ENCODE measurements around the gene HTRA1.

The HTRA1 gene

GRCh38 chr10:122471531-122472177 is 10.3 kb downstream of the HTRA1 start:
- no peak overlapping the region for H3K9ac ChIP-seq (ENCODE audit: low read depth, low read length, poor library complexity, severe bottlenecking)
- no peak overlapping the region for H2AFZ ChIP-seq (ENCODE audit: low read length)
- no peaks in the 10 kb centered on the region for H3F3A ChIP-seq (ENCODE audit: low read depth)
- H3K4me1 ChIP-seq (ENCODE audit: insufficient read depth, low read length, poor library complexity, severe bottlenecking), result no peaks in the 10 kb centered on the region
- no peaks in the 10 kb centered on the region for H3K9me3 ChIP-seq (ENCODE audit: insufficient read depth, low read depth, low read length)
- no peaks in the 10 kb centered on the region for H3K9me2 ChIP-seq (replicated peaks; ENCODE audit: low read depth, low read length)
- H3K27me3 ChIP-seq (ENCODE audit: insufficient read depth, low read length, poor library complexity, severe bottlenecking), result no peaks in the 10 kb centered on the region
- H3K4me3 ChIP-seq (ENCODE audit: low read length, poor library complexity, severe bottlenecking), result no peak overlapping the region
- H3K36me3 ChIP-seq (ENCODE audit: insufficient read depth, low read length), result no peaks in the 10 kb centered on the region
- H3K79me2 ChIP-seq (ENCODE audit: insufficient read depth, low read length), result no peaks in the 10 kb centered on the region
- no peak for TF ChIP-seq CTCF (conservative IDR thresholded peaks at IDR 0.05; ENCODE audit: low read length)
- H3K4me2 ChIP-seq (ENCODE audit: low read depth, low read length, poor library complexity, severe bottlenecking), result no peak overlapping the region
- H4K20me1 ChIP-seq (ENCODE audit: insufficient read depth, low read length, poor library complexity, severe bottlenecking), result no peaks in the 10 kb centered on the region

- Histone ChIP-seq H3K4me2 (ENCODE audit: low read depth, low read length, poor library complexity, severe bottlenecking) (no peak overlapping the region), H3K27me3 (ENCODE audit: insufficient read depth, low read length, poor library complexity, severe bottlenecking) (no peaks in the 10 kb centered on the region), H2AFZ (ENCODE audit: low read length) (no peak overlapping the region), H3F3A (ENCODE audit: low read depth) (no peaks in the 10 kb centered on the region), H3K4me1 (ENCODE audit: insufficient read depth, low read length, poor library complexity, severe bottlenecking) (no peaks in the 10 kb centered on the region), H3K9me3 (ENCODE audit: insufficient read depth, low read depth, low read length) (no peaks in the 10 kb centered on the region), H4K20me1 (ENCODE audit: insufficient read depth, low read length, poor library complexity, severe bottlenecking) (no peaks in the 10 kb centered on the region), H3K4me3 (ENCODE audit: low read length, poor library complexity, severe bottlenecking) (no peak overlapping the region), H3K9me2 (replicated peaks; ENCODE audit: low read depth, low read length) (no peaks in the 10 kb centered on the region), H3K36me3 (ENCODE audit: insufficient read depth, low read length) (no peaks in the 10 kb centered on the region), H3K9ac (ENCODE audit: low read depth, low read length, poor library complexity, severe bottlenecking) (no peak overlapping the region), H3K79me2 (ENCODE audit: insufficient read depth, low read length) (no peaks in the 10 kb centered on the region)
- TF ChIP-seq CTCF (conservative IDR thresholded peaks at IDR 0.05; ENCODE audit: low read length) (no peak), EZH2phosphoT487 (IDR thresholded peaks at IDR 0.05; ENCODE audit: borderline replicate concordance) (no peak)
Measured at GRCh38 chr10:122473116-122473515, 11.8 kb downstream of the HTRA1 start.

GRCh38 chr10:122474131-122474818 is 12.9 kb downstream of the HTRA1 start:
- H3K79me2 ChIP-seq (ENCODE audit: insufficient read depth, low read length), result no peaks in the 10 kb centered on the region
- TF ChIP-seq CTCF (conservative IDR thresholded peaks at IDR 0.05; ENCODE audit: low read length) (no peak), EZH2phosphoT487 (IDR thresholded peaks at IDR 0.05; ENCODE audit: borderline replicate concordance) (no peak)
- no peaks in the 10 kb centered on the region for H3K27me3 ChIP-seq (ENCODE audit: insufficient read depth, low read length, poor library complexity, severe bottlenecking)
- no peak overlapping the region for H3K4me3 ChIP-seq (ENCODE audit: low read length, poor library complexity, severe bottlenecking)
- no peaks in the 10 kb centered on the region for H3K4me1 ChIP-seq (ENCODE audit: insufficient read depth, low read length, poor library complexity, severe bottlenecking)
- H3K36me3 ChIP-seq (ENCODE audit: insufficient read depth, low read length), result no peaks in the 10 kb centered on the region
- H3K9me3 ChIP-seq (ENCODE audit: insufficient read depth, low read depth, low read length), result no peaks in the 10 kb centered on the region
- H2AFZ ChIP-seq (ENCODE audit: low read length), result no peak overlapping the region
- no peaks in the 10 kb centered on the region for H4K20me1 ChIP-seq (ENCODE audit: insufficient read depth, low read length, poor library complexity, severe bottlenecking)
- H3K4me2 ChIP-seq (ENCODE audit: low read depth, low read length, poor library complexity, severe bottlenecking), result no peak overlapping the region
- H3F3A ChIP-seq (ENCODE audit: low read depth), result no peaks in the 10 kb centered on the region
- no peak overlapping the region for H3K9ac ChIP-seq (ENCODE audit: low read depth, low read length, poor library complexity, severe bottlenecking)
- no peaks in the 10 kb centered on the region for H3K9me2 ChIP-seq (replicated peaks; ENCODE audit: low read depth, low read length)

Data from Loucy (cell line).